Stimulated activated CD4-positive, alpha-beta T cell treated with anti-CD3 and anti-CD28 coated beads, Interleukin-15, amount 100 ng/mL, for 48 hours (primary cell): ENCODE results near the gene CA11.
"Not testable (repeated sequence)": the region's sequence is repeated elsewhere in the genome, so short reads cannot be mapped to it uniquely, and the experiment has no call there.

Source experiments
- DNase-seq, 2 donors: peaks; one replicate each; pipeline ENCODE4 v3.0.0-alpha.2; 2020; ENCODE audit warnings: low read depth in 2 of 2

Gene CA11

GRCh38 chr19:48642862-48643261 is 3.1 kb downstream of the CA11 start:
- no peak for DNase-seq

- no peak for DNase-seq
These were observed 4.1 kb downstream of the CA11 start for GRCh38 chr19:48641850-48642249.

GRCh38 chr19:48639483-48640375 is 6.3 kb downstream of the CA11 start:
- no peak for DNase-seq

- DNase-seq = no peak
These were observed 7.1 kb downstream of the CA11 start for GRCh38 chr19:48638831-48639381.

GRCh38 chr19:48637948-48638830 is 7.8 kb downstream of the CA11 start:
- peak; percentile 68 to 78 for DNase-seq

GRCh38 chr19:48637449-48637947 is 8.5 kb downstream of the CA11 start:
- DNase-seq = peak; percentile 98 to 99

- DNase-seq = no peak
These were observed 9.0 kb downstream of the CA11 start, which contains the start of gene DBP for GRCh38 chr19:48636859-48637448. TSS of gene DBP (minus strand) at chr19:48637379. CDS start at chr19:48636994, 385 bp downstream.

- DNase-seq = no peak
These were observed 9.8 kb downstream of the CA11 start for GRCh38 chr19:48635966-48636858.

GRCh38 chr19:48635263-48635965 is 10.6 kb downstream of the CA11 start:
- peak in 1 of 2 donors; percentile 68 for DNase-seq

GRCh38 chr19:48634424-48635262 is 11.3 kb downstream of the CA11 start:
- peak; percentile 90 to 91 for DNase-seq

GRCh38 chr19:48634036-48634342 is 12.0 kb downstream of the CA11 start:
- DNase-seq = no peak

GRCh38 chr19:48633148-48634035 is 12.6 kb downstream of the CA11 start:
- DNase-seq = no peak

GRCh38 chr19:48632692-48633147 is 13.3 kb downstream of the CA11 start:
- DNase-seq = no peak

- DNase-seq = not testable (repeated sequence)
These were observed 13.7 kb downstream of the CA11 start for GRCh38 chr19:48632286-48632685.

GRCh38 chr19:48631225-48631624 is 14.8 kb downstream of the CA11 start:
- no peak for DNase-seq

- DNase-seq = no peak
These were observed 15.5 kb downstream of the CA11 start for GRCh38 chr19:48630296-48631063.

- no peak for DNase-seq
These were observed 16.2 kb downstream of the CA11 start for GRCh38 chr19:48629599-48630295.
